H9 (cell line): ENCODE results near the gene ZFP62. TPM values are rescaled to one million over a fixed set of nuclear protein-coding genes. Genes with fewer than 3 reads are reported as not detected.
"Not testable (repeated sequence)": the region's sequence is repeated elsewhere in the genome, so short reads cannot be mapped to it uniquely, and the experiment has no call there.

ENCODE experiments used
- DNase-seq: peaks from one replicate; pipeline ENCODE4 v3.0.0-alpha.2; 2017
- H2AFZ ChIP-seq: one replicate; pipeline ENCODE4 v1.6.1; 2013; ENCODE audit warnings: mild to moderate bottlenecking, low read length, control low read depth, moderate library complexity
- H2AK5ac ChIP-seq: 2 replicates; pipeline ENCODE4 v1.6.1; 2013; ENCODE audit warnings: low read length, control low read depth, mixed read lengths; ENCODE audit not compliant: insufficient read length
- H2BK120ac ChIP-seq: one replicate; pipeline ENCODE4 v1.6.1; 2013; ENCODE audit warnings: low read depth, mild to moderate bottlenecking, low read length, control low read depth, inconsistent platforms; ENCODE audit not compliant: poor library complexity, severe bottlenecking
- H2BK12ac ChIP-seq: 2 replicates; pipeline ENCODE4 v1.6.1; 2013; ENCODE audit warnings: low read length, control low read depth, mixed read lengths, low read depth; ENCODE audit not compliant: insufficient read length
- H2BK15ac ChIP-seq: 2 replicates; pipeline ENCODE4 v1.6.1; 2013; ENCODE audit warnings: low read depth, low read length, control low read depth
- H2BK20ac ChIP-seq: one replicate; pipeline ENCODE4 v1.6.1; 2013; ENCODE audit warnings: low read depth, mild to moderate bottlenecking, low read length, control low read depth, inconsistent platforms; ENCODE audit not compliant: poor library complexity, severe bottlenecking
- H2BK5ac ChIP-seq: 2 replicates; pipeline ENCODE4 v1.6.1; 2013; ENCODE audit warnings: low read length, control low read depth, mixed read lengths; ENCODE audit not compliant: insufficient read length
- H3K14ac ChIP-seq: 2 replicates; pipeline ENCODE4 v1.6.1; 2013; ENCODE audit warnings: low read length, control low read depth; ENCODE audit not compliant: insufficient read depth
- H3K18ac ChIP-seq: 2 replicates; pipeline ENCODE4 v1.6.1; 2013; ENCODE audit warnings: low read depth, mild to moderate bottlenecking, mixed read lengths, low read length, control low read depth; ENCODE audit not compliant: insufficient read length
- H3K23ac ChIP-seq: 2 replicates; pipeline ENCODE4 v1.6.1; 2013; ENCODE audit warnings: low read length, control low read depth, mixed read lengths, low read depth; ENCODE audit not compliant: insufficient read length
- H3K23me2 ChIP-seq: 2 replicates; pipeline ENCODE4 v1.6.1; 2013; ENCODE audit warnings: low read depth, mild to moderate bottlenecking, mixed read lengths, low read length, control low read depth; ENCODE audit not compliant: insufficient read length, poor library complexity, severe bottlenecking
- H3K27ac ChIP-seq: 2 replicates; pipeline ENCODE4 v1.5.1; 2013; ENCODE audit warnings: low read length, control low read depth, mixed read lengths, low read depth; ENCODE audit not compliant: insufficient read length
- H3K27me3 ChIP-seq: 2 replicates; pipeline ENCODE4 v1.6.1; 2013; ENCODE audit warnings: low read length, control low read depth, inconsistent platforms; ENCODE audit not compliant: insufficient read depth
- H3K4ac ChIP-seq: 2 replicates; pipeline ENCODE4 v1.6.1; 2013; ENCODE audit warnings: low read depth, mild to moderate bottlenecking, control low read depth, inconsistent platforms, low read length, moderate library complexity
- H3K4me1 ChIP-seq: 2 replicates; pipeline ENCODE4 v1.6.1; 2013; ENCODE audit warnings: low read length, control low read depth, inconsistent platforms; ENCODE audit not compliant: insufficient read depth
- H3K4me2 ChIP-seq: 2 replicates; pipeline ENCODE4 v1.6.1; 2013; ENCODE audit warnings: low read length, control low read depth, mixed read lengths; ENCODE audit not compliant: insufficient read length, insufficient read depth
- H3K56ac ChIP-seq: 2 replicates; pipeline ENCODE4 v1.6.1; 2013; ENCODE audit warnings: low read depth, mild to moderate bottlenecking, mixed read lengths, low read length, control low read depth; ENCODE audit not compliant: insufficient read length
- H3K79me1 ChIP-seq: 2 replicates; pipeline ENCODE4 v1.6.1; 2013; ENCODE audit warnings: low read depth, mild to moderate bottlenecking, moderate library complexity, low read length, control low read depth, inconsistent platforms; ENCODE audit not compliant: insufficient read depth, poor library complexity, severe bottlenecking
- H3K79me2 ChIP-seq: 2 replicates; pipeline ENCODE4 v1.6.1; 2013; ENCODE audit warnings: low read length, control low read depth, inconsistent platforms; ENCODE audit not compliant: insufficient read depth
- H3K9ac ChIP-seq: 2 replicates; pipeline ENCODE4 v1.6.1; 2013; ENCODE audit warnings: low read length, control low read depth, mixed read lengths; ENCODE audit not compliant: insufficient read length; ENCODE audit errors: extremely low read depth
- H3K9me3 ChIP-seq: one replicate; pipeline ENCODE4 v1.6.1; 2013; ENCODE audit warnings: low read depth, low read length, inconsistent platforms; ENCODE audit not compliant: control insufficient read depth
- H3T11ph ChIP-seq: one replicate; pipeline ENCODE4 v1.6.1; 2013; ENCODE audit warnings: mild to moderate bottlenecking, low read length, control low read depth, inconsistent platforms
- H4K20me1 ChIP-seq: one replicate; pipeline ENCODE4 v1.6.1; 2013; ENCODE audit not compliant: control insufficient read depth, insufficient read length, insufficient read depth
- H4K5ac ChIP-seq: 2 replicates; pipeline ENCODE4 v1.6.1; 2013; ENCODE audit warnings: low read depth, mild to moderate bottlenecking, mixed read lengths, low read length, control low read depth; ENCODE audit not compliant: insufficient read length
- H4K8ac ChIP-seq: replicated peaks from 2 replicates; pipeline ENCODE4 v1.6.1; 2013; ENCODE audit warnings: low read length, control low read depth, mixed read lengths, low read depth; ENCODE audit not compliant: insufficient read length
- H4K91ac ChIP-seq: 2 replicates; pipeline ENCODE4 v1.6.1; 2013; ENCODE audit warnings: low read depth, mild to moderate bottlenecking, moderate library complexity, mixed read lengths, low read length, control low read depth; ENCODE audit not compliant: insufficient read length
- H3K27ac Mint-ChIP-seq, 3 experiments: 2 replicates in 2 of 3; 3 replicates in 1 of 3; pipeline ENCODE4 v1.8.0; 2020 to 2021; ENCODE audit warnings: mixed read lengths in 3 of 3, mild to moderate bottlenecking in 1 of 3, moderate library complexity in 1 of 3
- H3K27me3 Mint-ChIP-seq: 2 replicates; pipeline ENCODE4 v1.8.0; 2021; ENCODE audit warnings: low read depth, mild to moderate bottlenecking, moderate library complexity, mixed read lengths
- H3K36me3 Mint-ChIP-seq, 3 experiments: 2 replicates in 2 of 3; 3 replicates in 1 of 3; pipeline ENCODE4 v1.8.0; 2020 to 2021; ENCODE audit warnings: low read depth in 3 of 3, mixed read lengths in 3 of 3; ENCODE audit not compliant: insufficient read depth in 1 of 3
- H3K4me1 Mint-ChIP-seq, 2 experiments: 2 replicates each; pipeline ENCODE4 v1.8.0; 2020; ENCODE audit warnings: mixed read lengths in 2 of 2
- H3K4me3 Mint-ChIP-seq, 2 experiments: 2 replicates in 1 of 2; 3 replicates in 1 of 2; pipeline ENCODE4 v1.8.0; 2020 to 2021; ENCODE audit warnings: mild to moderate bottlenecking in 2 of 2, mixed read lengths in 2 of 2, moderate library complexity in 1 of 2
- H3K9me3 Mint-ChIP-seq, 2 experiments: 2 replicates in 1 of 2; 3 replicates in 1 of 2; pipeline ENCODE4 v1.8.0; 2020; ENCODE audit warnings: mild to moderate bottlenecking in 2 of 2, mixed read lengths in 2 of 2, moderate library complexity in 1 of 2
- CTCF ChIP-seq: fragments of 200-600 bp; sonication (generic); conservative IDR thresholded peaks from 3 replicates; pipeline ENCODE4 v1.8.0; 2021; ENCODE audit warnings: antibody characterized with exemption, mild to moderate bottlenecking
- WGBS: extraction: QIAGEN DNeasy Blood & Tissue Kit; methylation state at CpG from one replicate; pipeline ENCODE4 v1.1.7; 2013; ENCODE audit warnings: missing lambda C conversion rate, low lambda C conversion rate, mixed read lengths; ENCODE audit not compliant: insufficient read length; ENCODE audit errors: extremely low coverage; 5-methylcytosine and 5-hydroxymethylcytosine counted together
- total RNA-seq: library from RNA; stranded (reverse); gene quantifications from 2 replicates; pipeline ENCODE4 v1.2.1, GENCODE V29; 2021

The ZFP62 gene
- total RNA-seq, 1 experiment from 2014 or later = 16.2 TPM

- H3K14ac ChIP-seq = no peak overlapping the region
- peaks cover 92% of the 10 kb centered on the region for H3K27me3 Mint-ChIP-seq
Measured at GRCh38 chr5:180829726-180830125, 31.4 kb downstream of the ZFP62 start.

GRCh38 chr5:180828756-180829531, 32.1 kb downstream of the ZFP62 start:
- not testable (repeated sequence) for H4K5ac ChIP-seq, DNase-seq, H2BK12ac ChIP-seq, H3K18ac ChIP-seq, H3K27ac ChIP-seq, H3K4ac ChIP-seq, H4K20me1 ChIP-seq, H3T11ph ChIP-seq, H4K8ac ChIP-seq, H3K79me1 ChIP-seq, H3K4me2 ChIP-seq, H3K9ac ChIP-seq, H3K27me3 ChIP-seq, H2AK5ac ChIP-seq, H4K91ac ChIP-seq, H2BK120ac ChIP-seq, H2BK5ac ChIP-seq, H3K4me3 Mint-ChIP-seq, H2BK20ac ChIP-seq, H3K14ac ChIP-seq, H3K79me2 ChIP-seq, H3K9me3 ChIP-seq, H3K27ac Mint-ChIP-seq, H2AFZ ChIP-seq, H3K23ac ChIP-seq, H2BK15ac ChIP-seq, H3K56ac ChIP-seq, H3K4me1 ChIP-seq
- H3K4me1 Mint-ChIP-seq = peaks cover 17 to 26% of the 10 kb centered on the region in 2 experiments
- peaks cover 33 to 36% of the 10 kb centered on the region in 2 experiments for H3K9me3 Mint-ChIP-seq
- peaks cover 93% of the 10 kb centered on the region for H3K27me3 Mint-ChIP-seq
- peaks cover 13% of the 10 kb centered on the region for H3K23me2 ChIP-seq
- WGBS = no CpG with 5 or more reads among the region's 13 CpGs
- peaks cover 22 to 24% (median 22%) of the 10 kb centered on the region in 3 experiments for H3K36me3 Mint-ChIP-seq

More at GRCh38 chr5:180829726-180830125, 31.4 kb downstream of the ZFP62 start:
- Histone ChIP-seq H3K23me2 (peaks cover 13% of the 10 kb centered on the region), H3K23ac (no peak overlapping the region), H3K9me3 (peaks cover 9% of the 10 kb centered on the region), H2BK15ac (no peak overlapping the region), H3K27me3 (peaks cover 9% of the 10 kb centered on the region), H4K20me1 (no peaks in the 10 kb centered on the region), H2BK12ac (no peak overlapping the region), H3K18ac (no peak overlapping the region), H2BK20ac (no peak overlapping the region), H4K5ac (no peak overlapping the region), H3K27ac (no peak overlapping the region), H3K4me1 (no peaks in the 10 kb centered on the region), H3K9ac (no peak overlapping the region), H2BK5ac (no peak overlapping the region), H2BK120ac (no peak overlapping the region), H2AFZ (no peak overlapping the region), H3K56ac (no peak overlapping the region), H4K8ac (no peak overlapping the region), H3K79me2 (no peaks in the 10 kb centered on the region), H3K4me2 (peak overlapping the region; percentile 93), H4K91ac (no peak overlapping the region), H3K79me1 (no peaks in the 10 kb centered on the region), H3K4ac (no peak overlapping the region), H3T11ph (no peak overlapping the region), H2AK5ac (no peak overlapping the region)
- no CpG with 5 or more reads among the region's 5 CpGs for WGBS
- Mint-ChIP-seq H3K4me1 (peaks cover 17 to 26% of the 10 kb centered on the region in 2 experiments), H3K27ac (no peak overlapping the region), H3K9me3 (peaks cover 33 to 36% of the 10 kb centered on the region in 2 experiments), H3K36me3 (peaks cover 22 to 24% (median 22%) of the 10 kb centered on the region in 3 experiments), H3K4me3 (no peak overlapping the region; a peak in 1 of 5 replicates)
- TF ChIP-seq CTCF = no peak
- no peak for DNase-seq
